MM.1S (cell line): Measurements from ENCODE around the gene ZNF701.
"Not testable (repeated sequence)": the region's sequence is repeated elsewhere in the genome, so short reads cannot be mapped to it uniquely, and the experiment has no call there.

ENCODE experiments used
- DNase-seq: peaks from one replicate; pipeline ENCODE4 v3.0.0-alpha.2; 2015
- H2AFZ ChIP-seq: fragments of 300-600 bp; sonication (generic); 2 replicates; pipeline ENCODE4 v1.6.0; 2016; ENCODE audit warnings: antibody characterized with exemption, low read length
- H3F3A ChIP-seq: fragments of 300-600 bp; sonication (generic); 2 replicates; pipeline ENCODE4 v1.6.1; 2016; ENCODE audit warnings: mild to moderate bottlenecking, antibody characterized with exemption, low read length, moderate library complexity, mixed read lengths; ENCODE audit not compliant: insufficient read depth
- H3K27ac ChIP-seq: fragments of 300-600 bp; sonication (generic); 2 replicates; pipeline ENCODE4 v1.5.1; 2016; ENCODE audit warnings: mild to moderate bottlenecking, low read length
- H3K27me3 ChIP-seq: fragments of 300-600 bp; sonication (generic); replicated peaks from 2 replicates; pipeline ENCODE4 v1.6.0; 2016; ENCODE audit warnings: low read length; ENCODE audit not compliant: insufficient read depth
- H3K36me3 ChIP-seq: fragments of 300-600 bp; sonication (generic); replicated peaks from 2 replicates; pipeline ENCODE4 v1.6.1; 2016; ENCODE audit warnings: mild to moderate bottlenecking, low read length, mixed read lengths; ENCODE audit not compliant: insufficient read depth
- H3K4me1 ChIP-seq: fragments of 300-600 bp; sonication (generic); 2 replicates; pipeline ENCODE4 v1.6.1; 2016; ENCODE audit warnings: low read length, mixed read lengths
- H3K4me2 ChIP-seq: fragments of 300-600 bp; sonication (generic); 2 replicates; pipeline ENCODE4 v1.6.0; 2016; ENCODE audit warnings: low read depth, low read length
- H3K4me3 ChIP-seq: fragments of 300-600 bp; sonication (generic); 2 replicates; pipeline ENCODE4 v1.5.1; 2016; ENCODE audit warnings: low read length, mixed read lengths
- H3K79me2 ChIP-seq: fragments of 300-600 bp; sonication (generic); 2 replicates; pipeline ENCODE4 v1.6.1; 2016; ENCODE audit warnings: mixed run types, low read length, mixed read lengths
- H3K9ac ChIP-seq: fragments of 300-600 bp; sonication (generic); 2 replicates; pipeline ENCODE4 v1.6.1; 2016; ENCODE audit warnings: low read length, mixed read lengths
- H3K9me2 ChIP-seq: fragments of 300-600 bp; sonication (generic); replicated peaks from 2 replicates; pipeline ENCODE4 v1.6.1; 2016; ENCODE audit warnings: mild to moderate bottlenecking, low read length, mixed read lengths; ENCODE audit not compliant: insufficient read depth
- H3K9me3 ChIP-seq: fragments of 300-600 bp; sonication (generic); replicated peaks from 2 replicates; pipeline ENCODE4 v1.6.1; 2016; ENCODE audit warnings: mild to moderate bottlenecking, low read length, mixed read lengths; ENCODE audit not compliant: insufficient read depth
- H4K20me1 ChIP-seq: fragments of 300-600 bp; sonication (generic); 2 replicates; pipeline ENCODE4 v1.6.1; 2016; ENCODE audit warnings: mild to moderate bottlenecking, low read length, moderate library complexity, mixed read lengths; ENCODE audit not compliant: insufficient read depth
- EZH2 ChIP-seq: fragments of 300-600 bp; sonication (generic); optimal IDR thresholded peaks from 2 replicates; pipeline ENCODE3; 2017; ENCODE audit warnings: low read depth, mild to moderate bottlenecking, antibody characterized with exemption, low read length, mixed read lengths
- EZH2phosphoT487 ChIP-seq: fragments of 300-600 bp; sonication (generic); IDR thresholded peaks from 2 replicates; pipeline ENCODE4 v1.6.1; 2018; ENCODE audit warnings: antibody characterized with exemption, low read length
- TF ChIP-seq, protein P1 (sequence below): fragments of 300-600 bp; sonication (generic); IDR thresholded peaks from 2 replicates; pipeline ENCODE4 v1.5.1; 2016; ENCODE audit warnings: antibody characterized with exemption, low read length, mixed read lengths

Gene ZNF701

DNA sequence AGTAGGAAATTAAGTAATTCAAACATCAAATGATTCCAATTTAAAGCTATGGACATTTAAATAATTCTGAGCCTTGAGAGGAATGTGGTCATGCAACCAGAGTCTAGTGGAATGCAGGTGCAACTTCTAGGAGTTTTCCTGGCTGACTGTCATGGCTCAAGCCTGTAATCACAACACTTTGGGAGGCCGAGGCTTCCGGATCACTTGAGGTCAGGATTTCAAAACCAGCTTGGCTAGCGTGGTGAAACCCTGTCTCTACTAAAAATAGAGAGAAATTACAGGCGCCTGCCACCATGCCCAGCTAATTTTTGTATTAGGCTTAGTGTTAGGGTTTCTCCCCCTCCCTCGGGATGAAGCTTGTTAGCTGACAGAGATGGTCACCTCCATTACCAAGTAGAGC is 36.2 kb upstream of the ZNF701 start:
- no peak for TF ChIP-seq EZH2phosphoT487
- TF ChIP-seq, protein P1, sequence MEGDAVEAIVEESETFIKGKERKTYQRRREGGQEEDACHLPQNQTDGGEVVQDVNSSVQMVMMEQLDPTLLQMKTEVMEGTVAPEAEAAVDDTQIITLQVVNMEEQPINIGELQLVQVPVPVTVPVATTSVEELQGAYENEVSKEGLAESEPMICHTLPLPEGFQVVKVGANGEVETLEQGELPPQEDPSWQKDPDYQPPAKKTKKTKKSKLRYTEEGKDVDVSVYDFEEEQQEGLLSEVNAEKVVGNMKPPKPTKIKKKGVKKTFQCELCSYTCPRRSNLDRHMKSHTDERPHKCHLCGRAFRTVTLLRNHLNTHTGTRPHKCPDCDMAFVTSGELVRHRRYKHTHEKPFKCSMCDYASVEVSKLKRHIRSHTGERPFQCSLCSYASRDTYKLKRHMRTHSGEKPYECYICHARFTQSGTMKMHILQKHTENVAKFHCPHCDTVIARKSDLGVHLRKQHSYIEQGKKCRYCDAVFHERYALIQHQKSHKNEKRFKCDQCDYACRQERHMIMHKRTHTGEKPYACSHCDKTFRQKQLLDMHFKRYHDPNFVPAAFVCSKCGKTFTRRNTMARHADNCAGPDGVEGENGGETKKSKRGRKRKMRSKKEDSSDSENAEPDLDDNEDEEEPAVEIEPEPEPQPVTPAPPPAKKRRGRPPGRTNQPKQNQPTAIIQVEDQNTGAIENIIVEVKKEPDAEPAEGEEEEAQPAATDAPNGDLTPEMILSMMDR, result no peak
- no peak for TF ChIP-seq EZH2
- no peaks in the 10 kb centered on the region for H3K27me3 ChIP-seq
- H2AFZ ChIP-seq, result no peak overlapping the region
- H3K4me2 ChIP-seq, result no peak overlapping the region
- H3K9me2 ChIP-seq, result no peaks in the 10 kb centered on the region
- H3K9ac ChIP-seq, result no peak overlapping the region
- H3K9me3 ChIP-seq, result no peaks in the 10 kb centered on the region
- no peak for DNase-seq
- H3K36me3 ChIP-seq, result no peaks in the 10 kb centered on the region
- H3K4me1 ChIP-seq, result no peaks in the 10 kb centered on the region
- H4K20me1 ChIP-seq, result no peaks in the 10 kb centered on the region
- H3K79me2 ChIP-seq, result no peaks in the 10 kb centered on the region
- no peak overlapping the region for H3K27ac ChIP-seq
- no peak overlapping the region for H3K4me3 ChIP-seq
- no peaks in the 10 kb centered on the region for H3F3A ChIP-seq

DNA sequence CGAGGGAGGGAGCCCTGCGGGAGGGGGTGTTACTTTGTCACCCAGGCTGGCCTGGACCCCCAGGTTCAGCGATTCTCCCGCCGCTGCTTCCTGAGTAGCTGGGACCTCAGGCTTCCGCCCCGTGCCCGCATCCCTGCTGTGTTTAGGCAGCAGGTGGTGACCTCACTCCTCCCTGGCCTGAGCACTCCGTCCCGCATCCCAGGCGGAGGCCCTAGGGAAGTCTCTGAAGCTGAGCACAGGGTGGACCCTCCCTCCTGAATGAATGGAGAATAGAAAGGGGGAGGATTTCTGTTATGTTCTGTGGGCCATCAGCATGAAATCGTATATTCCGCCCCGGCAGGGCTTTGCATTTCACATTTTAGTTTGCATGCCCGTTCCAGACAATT is 34.7 kb upstream of the ZNF701 start:
- not testable (repeated sequence) for H3K27ac ChIP-seq, H2AFZ ChIP-seq, H3K9me2 ChIP-seq, H3K9me3 ChIP-seq, H3K9ac ChIP-seq, H4K20me1 ChIP-seq, DNase-seq, H3K4me3 ChIP-seq, H3K36me3 ChIP-seq, H3K4me1 ChIP-seq, H3K4me2 ChIP-seq, H3F3A ChIP-seq, H3K79me2 ChIP-seq, H3K27me3 ChIP-seq

DNA sequence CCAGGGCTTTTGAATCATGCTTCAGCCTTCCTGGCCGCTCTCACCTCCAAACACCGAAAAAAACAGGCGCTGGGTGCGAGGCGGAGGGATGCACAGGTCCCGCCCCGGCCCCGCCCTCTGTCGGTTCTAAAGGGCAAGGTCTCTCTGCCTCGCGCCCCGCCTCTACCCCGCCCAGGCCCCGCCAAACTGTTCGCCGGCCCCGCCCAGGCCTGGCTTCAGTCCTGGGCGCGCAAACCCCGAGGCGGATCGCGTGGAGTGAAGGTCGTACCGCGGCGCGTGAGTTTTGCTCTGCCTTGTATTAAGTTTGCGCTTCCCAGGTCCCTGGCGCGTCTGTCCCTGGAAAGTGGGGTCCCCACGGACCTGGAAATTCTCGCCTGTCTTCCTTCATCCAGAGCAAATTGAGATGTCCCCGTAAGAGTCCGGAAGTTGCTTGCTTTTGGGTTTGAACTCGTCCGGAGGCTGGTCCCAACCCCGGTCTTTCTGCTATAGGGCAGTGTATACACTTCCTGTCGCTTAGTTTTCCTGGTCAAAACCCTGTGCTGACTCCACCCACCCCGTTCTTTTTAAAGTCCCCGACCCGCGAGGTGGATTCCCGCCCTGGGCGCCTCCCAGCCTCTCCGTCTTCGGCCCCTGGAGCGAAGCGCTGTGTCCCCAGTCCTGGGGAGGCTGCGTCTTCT is 34.2 kb upstream of the ZNF701 start:
- no peaks in the 10 kb centered on the region for H4K20me1 ChIP-seq
- no peaks in the 10 kb centered on the region for H3K79me2 ChIP-seq
- no peak for DNase-seq
- no peak overlapping the region for H2AFZ ChIP-seq
- no peak overlapping the region for H3K9ac ChIP-seq
- no peaks in the 10 kb centered on the region for H3K27me3 ChIP-seq
- no peaks in the 10 kb centered on the region for H3F3A ChIP-seq
- no peaks in the 10 kb centered on the region for H3K4me1 ChIP-seq
- no peak for TF ChIP-seq EZH2phosphoT487
- no peak for TF ChIP-seq EZH2
- TF ChIP-seq, protein P1, result no peak
- H3K4me3 ChIP-seq, result no peak overlapping the region
- no peaks in the 10 kb centered on the region for H3K9me2 ChIP-seq
- no peaks in the 10 kb centered on the region for H3K9me3 ChIP-seq
- H3K36me3 ChIP-seq, result no peaks in the 10 kb centered on the region
- H3K4me2 ChIP-seq, result no peak overlapping the region
- no peak overlapping the region for H3K27ac ChIP-seq

DNA sequence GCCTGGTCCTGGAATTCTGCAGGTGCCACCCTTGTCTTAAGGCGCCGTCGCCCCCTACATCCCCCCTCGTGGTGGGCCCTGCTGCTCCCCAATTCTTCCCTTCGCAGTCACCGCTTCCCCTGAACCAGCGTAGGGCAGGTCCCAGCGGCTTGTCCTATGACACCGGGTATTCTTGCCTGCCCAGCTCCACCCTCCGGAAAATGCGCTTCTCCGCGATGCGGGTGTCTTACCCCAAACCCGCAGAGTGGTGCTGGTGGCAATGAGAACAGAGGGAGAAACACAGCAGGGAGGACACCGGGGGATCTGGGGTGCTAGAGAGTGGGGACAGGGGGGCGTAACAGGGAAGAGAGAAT is 33.7 kb upstream of the ZNF701 start:
- no peak overlapping the region for H3K4me3 ChIP-seq
- H3K79me2 ChIP-seq, result no peaks in the 10 kb centered on the region

DNA sequence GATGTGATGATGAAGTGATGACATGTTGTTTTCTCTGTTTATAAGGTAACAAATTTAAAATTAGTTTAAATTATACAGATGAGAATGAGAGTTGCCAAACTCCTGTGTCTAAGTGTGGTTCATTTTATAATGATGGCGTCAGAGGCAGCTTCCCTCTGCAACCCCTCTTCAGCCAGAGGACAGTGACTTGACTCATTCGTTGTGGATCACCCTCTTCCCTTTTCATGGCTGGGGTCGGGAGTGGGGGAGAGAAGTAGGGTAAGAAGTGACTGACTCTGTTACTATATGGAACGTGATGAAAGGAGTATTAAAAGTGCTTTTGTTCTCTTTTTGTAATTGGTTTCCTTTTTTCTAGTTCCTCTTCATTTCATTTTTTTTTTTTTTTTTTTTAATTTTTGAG is 31.3 kb upstream of the ZNF701 start:
- not testable (repeated sequence) for H3K36me3 ChIP-seq, H3K4me3 ChIP-seq, H3K9me2 ChIP-seq, DNase-seq, H3K9ac ChIP-seq, H3K27me3 ChIP-seq, H3K27ac ChIP-seq, H3K9me3 ChIP-seq, H3F3A ChIP-seq, H2AFZ ChIP-seq, H3K4me1 ChIP-seq, H4K20me1 ChIP-seq, H3K79me2 ChIP-seq, H3K4me2 ChIP-seq

More for the DNA sequence above, 33.7 kb upstream of the ZNF701 start:
- no peaks in the 10 kb centered on the region for H3K36me3 ChIP-seq
- H3K4me1 ChIP-seq, result no peaks in the 10 kb centered on the region
- H3K27ac ChIP-seq, result no peak overlapping the region
- no peaks in the 10 kb centered on the region for H3F3A ChIP-seq
- no peak for TF ChIP-seq EZH2phosphoT487
- TF ChIP-seq EZH2, result no peak
- TF ChIP-seq, protein P1, result no peak
- H3K9ac ChIP-seq, result no peak overlapping the region
- no peaks in the 10 kb centered on the region for H3K27me3 ChIP-seq
- no peak overlapping the region for H2AFZ ChIP-seq
- no peaks in the 10 kb centered on the region for H3K9me2 ChIP-seq
- no peaks in the 10 kb centered on the region for H3K9me3 ChIP-seq
- H3K4me2 ChIP-seq, result no peak overlapping the region
- DNase-seq, result no peak
- no peaks in the 10 kb centered on the region for H4K20me1 ChIP-seq

DNA sequence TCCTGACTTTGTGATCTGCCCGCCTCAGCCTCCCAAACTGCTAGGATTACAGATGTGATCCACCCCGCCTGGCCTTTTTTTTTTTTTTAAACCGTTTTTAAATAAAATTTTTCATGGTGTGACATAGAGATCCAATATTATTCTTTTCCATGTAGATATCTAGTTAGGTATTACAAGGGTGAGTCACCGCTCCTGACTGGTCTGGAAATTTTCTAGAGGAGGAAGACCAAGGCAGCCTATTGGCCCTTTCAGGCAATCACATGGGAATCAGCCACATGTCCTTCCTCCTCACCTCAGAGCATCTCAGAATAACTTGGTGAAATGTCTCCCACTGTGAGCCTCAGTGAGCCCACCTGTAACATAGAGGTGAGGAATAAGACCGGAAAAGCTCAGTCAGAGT is 28.9 kb upstream of the ZNF701 start:
- not testable (repeated sequence) for H3K4me1 ChIP-seq, H3K4me3 ChIP-seq, H3K27me3 ChIP-seq, H3K9ac ChIP-seq, H2AFZ ChIP-seq, H3K36me3 ChIP-seq, DNase-seq, H4K20me1 ChIP-seq, H3K9me2 ChIP-seq, H3F3A ChIP-seq, H3K27ac ChIP-seq, H3K79me2 ChIP-seq, H3K4me2 ChIP-seq, H3K9me3 ChIP-seq
